Left cardiac atrium (tissue), 4 donors: ENCODE measurements around the gene BPIFA2. TPM values are rescaled to one million over a fixed set of nuclear protein-coding genes. Genes with fewer than 3 reads are reported as not detected.
"Not testable (repeated sequence)": the region's sequence is repeated elsewhere in the genome, so short reads cannot be mapped to it uniquely, and the experiment has no call there.

Experiments
- ATAC-seq, 2 donors: fragments of 200-7000 bp; cut with Tn5 transposase; one replicate each; pipeline ENCODE4 v1.9.1; 2020; ENCODE audit warnings: mild to moderate bottlenecking in 2 of 2, moderate library complexity in 2 of 2
- DNase-seq: peaks from one replicate; pipeline ENCODE4 v3.0.0-alpha.2; 2020
- intact Hi-C, 2 donors: fragments of 100-400 bp; cut with DNase I; formaldehyde crosslinking; loops; one replicate each; pipeline versions ENCODE4 v1.14.1 to v1.15.1; 2022 to 2023
- long read RNA-seq: library from polyadenylated mRNA; unstranded; transcript quantifications from one replicate; pipeline ENCODE4 v2.0.0, GENCODE V29; 2021
- total RNA-seq, 2 donors: library from RNA; stranded (reverse); fragmentation: NEBNext Ultra II Directional; extraction: Animal tissue kit (Norgen Biotek cat#: 25700); gene quantifications; one replicate each; pipeline ENCODE4 v1.2.1, GENCODE V29; 2021
- donor health status: DM: no; HTN: yes; CAD: no.
- donor health status: DM: no; HTN: yes; CAD: no; lungs with severe emphysema.
- donor health status: DM: yes; HTN: yes; CAD: no.
- donor health status: Dilated cardiomyopathy.

Gene BPIFA2, protein sequence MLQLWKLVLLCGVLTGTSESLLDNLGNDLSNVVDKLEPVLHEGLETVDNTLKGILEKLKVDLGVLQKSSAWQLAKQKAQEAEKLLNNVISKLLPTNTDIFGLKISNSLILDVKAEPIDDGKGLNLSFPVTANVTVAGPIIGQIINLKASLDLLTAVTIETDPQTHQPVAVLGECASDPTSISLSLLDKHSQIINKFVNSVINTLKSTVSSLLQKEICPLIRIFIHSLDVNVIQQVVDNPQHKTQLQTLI
- total RNA-seq = not detected
- long read RNA-seq = 0 reads

- DNase-seq (no peak), ATAC-seq (no peak)
- intact Hi-C loops = no loop called here
These were observed at the start of gene BPIFA2 for GRCh38 chr20:33167859-33168258. BPIFA2 (plus strand) TSS chr20:33168159; CDS start chr20:33169146, 987 bp downstream.

DNA sequence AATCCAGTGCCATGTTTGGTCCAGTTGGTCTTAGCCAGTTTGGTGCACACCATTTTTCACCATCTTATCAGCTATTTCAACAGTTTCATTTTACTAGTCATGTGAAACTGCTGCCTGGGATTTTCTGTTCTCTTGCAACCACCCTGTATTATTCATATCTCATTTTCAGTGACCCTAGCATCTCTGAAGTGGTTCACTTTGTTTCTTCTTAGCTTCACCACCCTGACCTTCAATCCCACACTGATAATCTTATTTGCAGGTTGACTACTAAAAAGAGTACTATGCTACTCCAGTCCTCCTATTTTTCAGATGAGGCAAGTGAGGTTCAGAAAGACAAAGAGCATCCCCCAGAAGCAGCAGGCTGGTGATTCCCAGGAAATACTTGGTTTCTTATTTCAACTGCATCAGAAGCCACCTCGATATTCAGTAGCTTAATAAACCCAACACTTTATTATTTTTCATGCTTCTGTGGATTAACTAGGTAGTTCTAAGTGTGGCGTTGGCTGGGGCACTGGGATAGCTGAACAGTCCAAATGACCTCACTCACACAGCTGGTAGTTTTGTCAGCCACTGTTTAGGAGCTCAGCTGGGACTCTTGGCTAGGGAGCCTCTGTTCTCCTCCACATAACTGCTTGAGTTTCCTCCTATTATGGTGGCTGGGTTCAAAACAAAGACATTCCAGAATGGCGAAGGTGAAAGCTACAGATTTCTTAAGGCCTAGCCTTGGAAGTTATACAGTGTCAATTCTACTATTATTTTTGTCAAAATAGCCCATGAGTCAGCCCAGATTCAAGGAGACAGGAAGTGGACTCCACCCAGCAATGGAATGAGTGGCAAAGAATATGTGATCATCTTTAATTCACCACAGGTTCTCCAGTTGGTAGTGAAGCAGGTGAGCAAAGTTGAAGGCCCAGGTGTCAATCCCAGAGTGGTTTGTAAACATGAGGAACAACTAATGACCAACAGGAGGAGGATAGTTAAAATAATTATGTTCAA is 47.9 kb upstream of the BPIFA2 start:
- DNase-seq (no peak), ATAC-seq (no peak)
- intact Hi-C loops = no loop called here

DNA sequence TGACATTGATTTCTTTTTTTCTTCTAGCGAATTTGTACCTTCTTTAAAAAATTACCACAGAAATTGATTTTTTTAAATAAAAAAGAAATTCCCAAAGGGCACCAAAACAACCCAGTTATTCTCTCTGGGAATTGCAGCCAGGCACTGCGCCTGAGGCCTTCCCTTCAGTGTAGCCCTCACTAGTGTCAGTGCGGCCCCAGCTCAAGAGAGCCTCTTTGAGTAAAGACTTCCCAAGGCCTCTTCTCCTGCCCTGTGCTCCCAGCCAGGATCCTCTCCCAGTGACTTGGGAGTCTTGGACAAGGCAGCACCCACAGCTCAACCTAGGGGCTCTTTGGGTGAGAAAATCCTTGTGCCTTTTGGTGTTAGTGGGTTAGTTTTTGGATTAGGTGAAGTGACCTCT is 47.0 kb upstream of the BPIFA2 start:
- intact Hi-C loops = no loop called here
- DNase-seq (no peak), ATAC-seq (no peak)

- DNase-seq, intact Hi-C loops, ATAC-seq: not testable (repeated sequence)
These were observed 45.7 kb upstream of the BPIFA2 start for GRCh38 chr20:33122297-33122696.

DNA sequence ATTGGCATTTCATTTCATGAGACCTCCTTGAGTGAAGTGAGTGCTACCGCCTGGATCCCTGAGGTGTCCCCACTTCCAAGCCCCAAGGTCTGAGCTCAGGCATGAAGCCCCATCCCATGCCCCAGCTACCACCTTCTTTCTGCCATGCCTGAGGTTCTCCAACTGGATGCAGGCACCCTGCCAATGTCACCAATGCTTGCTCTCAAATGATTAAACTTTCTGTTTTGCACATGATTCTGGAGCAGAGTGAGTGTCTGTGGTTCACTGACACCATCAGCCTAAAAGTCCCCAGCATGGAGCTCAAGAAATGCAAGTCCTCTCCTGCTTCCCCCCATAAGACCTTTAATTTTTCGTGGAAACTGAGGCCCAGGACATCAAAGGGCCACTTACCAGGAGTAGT is 43.7 kb upstream of the BPIFA2 start:
- DNase-seq (no peak), ATAC-seq (no peak)
- intact Hi-C loops = no loop called here

DNA sequence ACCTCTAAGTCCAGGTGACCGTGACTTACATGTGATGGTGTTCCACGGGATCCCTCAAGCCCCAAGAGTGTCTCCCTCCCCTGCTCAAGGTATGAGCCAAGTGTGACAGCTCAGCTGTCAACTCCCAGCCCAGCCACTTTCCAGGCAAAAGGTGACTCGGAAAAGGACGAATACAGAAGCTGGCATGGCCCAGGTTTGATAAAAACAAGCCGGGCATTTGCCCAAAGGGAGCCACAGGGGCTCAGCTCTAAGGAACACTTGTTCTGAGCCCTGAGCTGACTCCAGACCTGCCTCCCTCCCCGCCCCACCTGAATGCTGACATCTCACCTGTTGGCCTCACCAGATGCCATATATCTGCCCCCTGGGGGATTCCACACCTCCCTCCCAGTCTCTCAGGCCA is 43.0 kb upstream of the BPIFA2 start:
- ATAC-seq = no peak
- no peak for DNase-seq
- intact Hi-C loops = no loop called here

GRCh38 chr20:33125983-33126382 is 42.0 kb upstream of the BPIFA2 start:
- no peak for DNase-seq
- intact Hi-C loops = no loop called here
- no peak for ATAC-seq

DNA sequence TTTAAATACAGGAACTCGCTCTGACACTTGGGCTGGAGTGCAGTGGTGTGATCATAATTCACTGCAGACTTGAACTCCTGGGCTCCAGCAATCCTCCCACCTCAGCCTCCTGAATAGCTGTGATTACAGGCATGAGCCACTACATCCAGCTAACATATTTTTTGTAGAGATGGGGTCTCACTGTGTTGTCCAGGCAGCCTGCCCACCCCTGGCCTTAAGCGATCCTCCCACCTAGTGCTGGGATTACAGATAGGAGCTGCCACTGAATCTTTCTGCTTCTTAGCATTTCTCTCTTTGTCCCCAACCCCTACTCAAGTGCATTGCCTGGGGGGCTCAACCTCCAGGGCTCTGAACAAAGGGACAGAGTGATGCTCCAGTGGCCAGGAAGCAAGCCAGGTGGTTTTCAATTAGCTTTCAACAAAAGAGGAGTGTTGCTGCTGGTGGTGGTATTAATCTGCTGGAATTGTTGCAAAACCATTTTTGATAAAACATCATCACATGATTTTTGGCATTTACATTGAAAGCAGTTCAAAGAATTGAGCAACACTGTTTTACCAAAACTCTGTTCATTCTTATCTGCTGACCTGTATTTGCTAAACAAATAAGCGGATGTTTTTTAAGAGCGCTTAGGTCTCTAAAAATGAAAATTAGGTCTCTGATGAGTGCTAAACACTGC is 40.4 kb upstream of the BPIFA2 start:
- DNase-seq (no peak), ATAC-seq (no peak)
- intact Hi-C loops = no loop called here

DNA sequence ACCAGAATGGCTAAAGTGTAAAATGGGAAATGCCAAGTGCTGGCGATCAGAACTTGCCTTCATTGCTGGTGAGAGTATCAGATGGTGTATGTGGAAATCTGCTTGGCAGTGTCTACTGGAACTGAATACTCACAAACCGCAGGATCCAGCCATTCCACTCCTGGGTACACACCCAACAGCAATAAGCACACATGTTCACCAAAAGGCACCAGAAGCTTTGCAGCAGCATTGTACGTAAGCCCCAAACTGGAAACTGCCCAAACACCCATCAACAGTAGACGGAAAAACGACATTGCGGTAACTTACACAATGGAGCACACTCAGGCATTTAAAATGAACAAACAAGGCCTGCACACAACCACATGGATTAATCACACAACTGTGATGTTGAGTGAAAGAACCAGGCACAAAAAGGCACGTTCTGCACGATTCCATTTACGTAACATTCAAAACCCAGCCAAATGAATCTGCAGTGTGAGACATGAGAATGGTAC is 37.3 kb upstream of the BPIFA2 start:
- DNase-seq = no peak
- ATAC-seq = no peak

GRCh38 chr20:33131949-33132473 is 35.9 kb upstream of the BPIFA2 start:
- no peak for DNase-seq
- intact Hi-C loops = no loop called here
- ATAC-seq = no peak

More for the DNA sequence above, 37.3 kb upstream of the BPIFA2 start:
- intact Hi-C loops = no loop called here

DNA sequence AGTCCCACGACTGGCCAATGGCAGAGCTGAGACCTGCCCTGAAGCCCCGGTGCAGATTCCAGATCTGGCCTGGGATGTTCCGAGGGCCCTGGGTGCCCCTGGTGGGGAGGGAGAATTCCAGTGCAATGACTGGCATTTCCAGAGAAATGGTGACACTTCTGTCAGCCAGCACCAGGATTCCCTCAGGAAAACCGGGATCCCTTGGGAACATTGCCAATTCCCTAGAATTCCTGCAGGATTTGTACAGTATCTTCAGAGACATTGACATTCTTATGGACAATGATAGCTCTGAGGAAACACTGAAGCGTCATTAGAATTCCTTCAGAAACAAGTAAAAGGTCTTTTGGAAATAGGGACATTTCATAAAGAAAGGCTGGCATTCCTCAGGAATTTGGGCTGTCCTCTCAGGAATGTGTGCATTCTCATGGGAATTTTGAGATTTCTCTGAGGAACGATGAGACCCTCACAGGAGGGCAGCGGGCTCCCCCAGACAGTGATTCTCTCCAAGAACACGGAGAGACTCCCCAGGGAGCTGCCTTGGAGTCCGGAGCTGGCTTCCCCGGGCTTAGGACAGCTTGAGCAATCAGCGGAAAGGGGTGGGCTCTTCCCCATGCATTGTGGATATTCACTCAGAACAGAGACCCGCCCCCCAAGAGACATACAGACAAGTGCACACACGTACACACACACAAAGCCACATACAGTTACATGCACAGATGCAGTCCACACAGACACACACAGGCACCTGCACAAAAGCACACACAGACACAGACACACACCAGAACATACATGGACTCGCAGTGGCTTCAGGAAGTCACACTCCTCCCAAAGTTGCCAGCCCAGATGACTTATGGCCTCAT is 35.2 kb upstream of the BPIFA2 start:
- intact Hi-C loops = no loop called here
- ATAC-seq (peak in 1 of 2 donors; percentile 61), DNase-seq (no peak)

- DNase-seq (no peak), ATAC-seq (no peak)
- intact Hi-C loops = no loop called here
These were observed 34.5 kb upstream of the BPIFA2 start for GRCh38 chr20:33133373-33133941.

DNA sequence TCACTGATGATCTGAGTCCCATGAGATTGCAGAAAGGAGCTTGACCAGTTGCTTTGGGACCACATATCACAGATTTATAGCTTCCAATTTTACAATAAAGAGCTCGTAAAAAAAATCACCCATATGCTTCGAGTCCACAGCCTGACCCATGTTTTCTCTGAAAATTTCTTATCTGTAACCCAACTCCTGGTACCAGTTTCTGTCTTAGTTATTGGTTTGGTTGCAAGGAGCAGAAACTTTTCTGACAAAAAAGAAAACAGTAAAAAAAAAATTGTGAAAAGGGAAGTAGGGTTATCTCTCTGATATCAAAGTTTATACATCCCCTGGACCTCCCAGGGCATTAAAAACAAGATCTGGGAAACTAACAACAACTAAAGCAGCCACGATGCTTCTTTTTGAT is 30.8 kb upstream of the BPIFA2 start:
- no peak for ATAC-seq
- no peak for DNase-seq
- intact Hi-C loops = no loop called here

GRCh38 chr20:33139467-33139866 is 28.5 kb upstream of the BPIFA2 start:
- ATAC-seq = no peak
- no peak for DNase-seq
- intact Hi-C loops = no loop called here

GRCh38 chr20:33145521-33145920 is 22.4 kb upstream of the BPIFA2 start:
- no peak for ATAC-seq
- no peak for DNase-seq
- intact Hi-C loops = no loop called here

GRCh38 chr20:33147299-33147698 is 20.7 kb upstream of the BPIFA2 start:
- DNase-seq = no peak
- no peak for ATAC-seq
- intact Hi-C loops = no loop called here

DNA sequence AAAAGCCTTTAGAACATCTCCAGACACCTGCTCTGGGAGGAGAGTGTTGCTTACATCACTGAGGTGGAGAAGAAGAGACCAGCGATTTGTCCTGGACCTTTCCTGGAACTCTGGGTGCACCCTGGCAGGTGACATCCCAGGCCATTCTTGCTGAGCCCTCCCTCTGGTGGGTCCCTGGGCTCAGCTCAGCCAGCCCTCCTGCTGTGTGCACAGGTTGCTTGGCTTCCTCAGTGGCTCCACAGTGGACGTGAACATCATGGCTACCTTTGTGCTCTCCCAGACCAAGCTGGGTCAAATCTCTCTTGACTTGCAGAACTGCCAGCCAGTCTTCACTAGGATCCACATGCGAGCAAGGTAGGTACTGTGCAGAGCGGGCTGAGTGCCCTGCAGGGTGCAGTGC is 19.9 kb upstream of the BPIFA2 start:
- intact Hi-C loops = no loop called here
- DNase-seq = no peak
- ATAC-seq = no peak

DNA sequence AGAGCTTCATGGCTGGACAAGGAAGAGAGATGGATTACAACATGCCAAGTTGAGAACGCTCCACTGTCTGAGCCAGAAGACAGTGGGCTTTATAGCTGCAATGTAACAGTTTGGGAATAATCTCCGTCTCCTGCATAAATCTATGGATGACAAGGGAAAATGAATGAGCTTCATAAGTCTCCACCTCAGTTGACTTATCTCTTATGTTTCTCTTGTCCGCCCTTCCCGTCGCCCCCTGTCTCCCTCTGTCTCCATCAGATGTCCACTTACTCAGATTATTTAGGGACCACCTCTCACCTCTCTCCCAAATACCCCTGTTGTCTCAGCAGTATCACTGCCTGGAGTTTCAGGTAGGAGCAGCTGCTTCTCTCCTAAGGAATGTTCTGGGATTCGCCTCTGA is 13.7 kb upstream of the BPIFA2 start:
- intact Hi-C loops = no loop called here
- no peak for DNase-seq
- no peak for ATAC-seq
